ENCODE measurements around the gene SCRT2. TPM values are rescaled to one million over a fixed set of nuclear protein-coding genes. Genes with fewer than 3 reads are reported as not detected.

The SCRT2 gene
- total and polyA plus RNA-seq, 2 of the 4 experiments (the other 2 are of a cell fraction), result not detected

DNA sequence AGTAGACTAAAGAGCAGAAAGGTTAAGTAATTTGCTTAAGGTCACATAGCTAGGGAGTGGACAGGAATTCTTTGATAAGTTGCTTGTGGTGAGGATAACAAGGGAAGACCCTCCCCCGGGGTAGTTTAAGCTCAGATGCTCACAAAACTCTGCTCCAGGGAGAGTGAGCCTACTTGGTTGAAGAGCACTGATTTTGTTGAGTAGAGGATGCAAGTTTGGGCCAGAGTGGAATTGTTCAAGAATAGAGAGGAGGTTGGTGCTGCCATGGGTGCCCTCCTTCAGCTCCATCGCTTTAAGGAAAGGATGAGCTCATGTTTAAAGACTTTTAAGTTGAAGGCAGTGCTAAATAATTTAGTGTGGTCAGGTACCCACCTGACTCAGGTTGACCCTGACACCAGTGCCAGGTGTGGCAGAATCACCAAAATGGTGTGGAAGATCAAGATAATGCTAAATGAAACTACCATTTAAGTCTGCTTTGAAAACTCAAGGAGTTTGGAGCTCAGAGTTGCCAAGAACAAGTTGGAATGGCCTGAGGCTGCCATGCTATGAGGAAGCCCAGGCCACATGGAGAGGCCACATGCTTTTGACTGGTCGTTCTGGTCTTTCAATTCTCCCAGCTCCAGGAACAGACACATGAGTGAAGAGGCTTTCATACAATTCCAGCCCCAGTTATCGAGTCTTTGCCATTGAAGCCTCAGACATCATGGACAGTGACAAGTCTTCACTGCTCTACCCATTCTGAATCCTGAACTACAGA lies 57.5 kb downstream of the SCRT2 start:
- CTCF ChIA-PET, result no interaction called here

More for the DNA sequence above, 57.5 kb downstream of the SCRT2 start:
- H3K79me1 ChIP-seq (ENCODE audit: low read depth in 1 of 2, low read length in 2 of 2), result no peaks in the 10 kb centered on the region
- no peak overlapping the region for H3K4ac ChIP-seq (ENCODE audit: low read depth, low read length)
- peaks cover 5% of the 10 kb centered on the region for H3K9me3 ChIP-seq (ENCODE audit: control insufficient read depth, insufficient read depth, low read length)
- no peak overlapping the region for H3K4me3 ChIP-seq (ENCODE audit: insufficient read depth, low read depth, low read length)
- no peak overlapping the region for H2BK15ac ChIP-seq (ENCODE audit: low read depth, low read length)
- H3K9me1 ChIP-seq (ENCODE audit: insufficient read depth, low read length), result no peaks in the 10 kb centered on the region
- no peak overlapping the region for H2BK120ac ChIP-seq (ENCODE audit: low read depth, low read length)
- H4K8ac ChIP-seq (ENCODE audit: low read depth in 2 of 2, low read length in 2 of 2), result no peak overlapping the region
- H3K9ac ChIP-seq (ENCODE audit: low read depth, low read length), result no peak overlapping the region
- H3K18ac ChIP-seq (ENCODE audit: low read depth, low read length), result no peak overlapping the region
- no peaks in the 10 kb centered on the region for H3K4me1 ChIP-seq (ENCODE audit: control insufficient read depth, insufficient read depth, low read length)
- no peak overlapping the region for H2BK5ac ChIP-seq (ENCODE audit: low read depth, low read length, poor library complexity, severe bottlenecking)
- H3K23ac ChIP-seq (ENCODE audit: low read depth, low read length), result no peak overlapping the region
- BruUV-seq (replicated peaks), result no TSS peak
- in situ Hi-C loops (cut with MboI; ENCODE audit: low sequenced_read_pairs), result no loop called here
- 49% methylated on average over 2 of the region's 4 CpGs; no CpG with 5 or more reads in 1 of the 2 experiments for WGBS, 2 experiments (ENCODE audit: extremely low coverage in 2 of 2, insufficient read length in 1 of 2)
- H4K20me1 ChIP-seq (ENCODE audit: insufficient read depth, low read length), result no peaks in the 10 kb centered on the region
- ATAC-seq (ENCODE audit: low read depth) (no peak), DNase-seq (no peak)
- no peak overlapping the region for H3K14ac ChIP-seq (replicated peaks; ENCODE audit: low read depth, low read length)
- H2AK5ac ChIP-seq (ENCODE audit: low read depth, low read length), result no peak overlapping the region
- intact Hi-C loops (cut with micrococcal nuclease), result no loop called here
- POLR2A ChIA-PET (ENCODE audit: unreplicated experiment), result interaction anchor here (0.6 kb wide), 1 partner anchor 464 kb away, joined by 3 read pairs; no protein-coding TSS in a partner anchor
- H4K91ac ChIP-seq (ENCODE audit: insufficient read depth, low read depth, low read length), result no peak overlapping the region
- H3K56ac ChIP-seq (ENCODE audit: extremely low read depth, insufficient read depth, low read length), result no peak overlapping the region
- no peak overlapping the region for H2AK9ac ChIP-seq (replicated peaks; ENCODE audit: low read depth, low read length, poor library complexity)
- H3K27ac ChIP-seq (ENCODE audit: insufficient read depth, low read length), result no peak overlapping the region
- no peak overlapping the region for H2AFZ ChIP-seq (replicated peaks; ENCODE audit: low read length, poor library complexity)
- no peak overlapping the region for H3K4me2 ChIP-seq (ENCODE audit: low read depth, low read length)
- H3K36me3 ChIP-seq (ENCODE audit: control insufficient read depth, insufficient read depth, low read length), result no peaks in the 10 kb centered on the region
- peaks cover 38% of the 10 kb centered on the region for H3K27me3 ChIP-seq (ENCODE audit: control insufficient read depth, insufficient read depth, low read length)
- no peak overlapping the region for H2BK20ac ChIP-seq (ENCODE audit: low read depth, low read length)
- TF ChIP-seq NFE2L2 (IDR thresholded peaks at IDR 0.05; ENCODE audit: low read depth, low read length), result no peak
- TF ChIP-seq SMC3 (IDR thresholded peaks at IDR 0.05; ENCODE audit: low read depth, low read length), result no peak
- TF ChIP-seq MAZ (IDR thresholded peaks at IDR 0.05; ENCODE audit: borderline replicate concordance, low read depth, low read length), result no peak
- TF ChIP-seq MAFK (IDR thresholded peaks at IDR 0.05; ENCODE audit: low read depth, low read length), result no peak
- TF ChIP-seq CHD1 (IDR thresholded peaks at IDR 0.05; ENCODE audit: low read depth, low read length), result no peak
- dilution Hi-C loops (cut with HindIII; ENCODE audit: low sequenced_read_pairs, unreplicated experiment), result no loop called here
- H4K5ac ChIP-seq (ENCODE audit: low read depth, low read length), result no peak overlapping the region
